PC-9 (cell line): Measurements from ENCODE around the gene RASAL2.

Source experiments
- CTCF ChIP-seq: fragments of 200-600 bp; sonication (generic); conservative IDR thresholded peaks from 2 replicates; pipeline ENCODE4 v1.6.1; 2017; ENCODE audit warnings: mixed run types, antibody characterized with exemption, mild to moderate bottlenecking, moderate library complexity
- EZH2 ChIP-seq: fragments of 200-600 bp; sonication (generic); IDR thresholded peaks from 2 replicates; pipeline ENCODE4 v1.8.0; 2017; ENCODE audit warnings: antibody characterized with exemption, low read depth

GRCh38 chr1:178411756-178412399 is 318.0 kb downstream of the RASAL2 start:
- TF ChIP-seq CTCF (no peak), EZH2 (no peak)
